ENCODE data around the gene ATG9A. TPM values are rescaled to one million over a fixed set of nuclear protein-coding genes. Genes with fewer than 3 reads are reported as not detected.
A peak's percentile ranks its signal among the peaks of the same experiment; 100 is the strongest.

The ATG9A gene
- total RNA-seq, 1 donor from 2014 or later = 62.4 TPM

- H3K27me3 ChIP-seq = no peaks in the 10 kb centered on the region
- intact Hi-C loops (cut with DNase I) = no loop called here
- peaks cover 16% of the 10 kb centered on the region for H3K4me1 ChIP-seq
- TF ChIP-seq CTCF (IDR thresholded peaks at IDR 0.05) (no peak), POLR2AphosphoS5 (IDR thresholded peaks at IDR 0.05; ENCODE audit: insufficient read depth in 1 of 2, low read depth in 1 of 2) (no peak), POLR2A (IDR thresholded peaks at IDR 0.05) (no peak)
- DNase-seq (ENCODE audit: extremely low spot score in 2 of 2) = peak in 1 of 2 donors; percentile 85
- peaks cover 0 to 30% of the 10 kb centered on the region in 2 donors for H3K36me3 ChIP-seq
- H3K9me3 ChIP-seq = no peaks in the 10 kb centered on the region
- peak overlapping the region; percentile 81 for H3K27ac ChIP-seq
- no peak overlapping the region for H3K4me3 ChIP-seq
Measured at GRCh38 chr2:219172231-219173154, 56.9 kb downstream of the ATG9A start.

DNA sequence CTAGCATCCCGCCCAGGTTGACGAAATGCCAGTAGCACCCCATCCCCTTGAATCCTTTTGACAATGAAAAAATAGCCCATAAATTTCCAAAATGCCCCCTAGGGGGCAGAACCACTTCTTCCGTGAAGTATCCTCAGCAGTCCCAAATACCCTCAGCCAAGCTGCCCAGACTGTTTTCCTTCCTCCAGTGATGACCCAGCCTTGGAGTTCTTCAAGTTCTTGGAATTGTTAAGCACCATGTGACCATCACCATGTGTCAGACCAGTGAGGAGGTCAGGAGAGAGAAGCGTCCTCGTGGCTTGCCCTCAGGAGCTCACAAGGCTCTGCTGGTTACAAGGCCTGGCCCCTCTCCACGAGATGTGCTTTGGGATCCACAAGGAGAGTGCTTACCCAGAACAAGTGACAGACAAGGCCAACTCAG is 58.2 kb downstream of the ATG9A start:
- no peaks in the 10 kb centered on the region for H3K9me3 ChIP-seq
- intact Hi-C loops (cut with DNase I) = no loop called here
- peak in 1 of 2 donors; percentile 92 for DNase-seq (ENCODE audit: extremely low spot score in 2 of 2)
- peaks cover 0 to 30% of the 10 kb centered on the region in 2 donors for H3K36me3 ChIP-seq
- peaks cover 16% of the 10 kb centered on the region for H3K4me1 ChIP-seq
- H3K27me3 ChIP-seq = no peaks in the 10 kb centered on the region
- H3K27ac ChIP-seq = peak overlapping the region; percentile 81
- no peak overlapping the region for H3K4me3 ChIP-seq
- TF ChIP-seq POLR2A (IDR thresholded peaks at IDR 0.05) (no peak), CTCF (IDR thresholded peaks at IDR 0.05) (peak; percentile 63 to 67 (median 65)), POLR2AphosphoS5 (IDR thresholded peaks at IDR 0.05; ENCODE audit: insufficient read depth in 1 of 2, low read depth in 1 of 2) (peak; percentile 58 to 77)

DNA sequence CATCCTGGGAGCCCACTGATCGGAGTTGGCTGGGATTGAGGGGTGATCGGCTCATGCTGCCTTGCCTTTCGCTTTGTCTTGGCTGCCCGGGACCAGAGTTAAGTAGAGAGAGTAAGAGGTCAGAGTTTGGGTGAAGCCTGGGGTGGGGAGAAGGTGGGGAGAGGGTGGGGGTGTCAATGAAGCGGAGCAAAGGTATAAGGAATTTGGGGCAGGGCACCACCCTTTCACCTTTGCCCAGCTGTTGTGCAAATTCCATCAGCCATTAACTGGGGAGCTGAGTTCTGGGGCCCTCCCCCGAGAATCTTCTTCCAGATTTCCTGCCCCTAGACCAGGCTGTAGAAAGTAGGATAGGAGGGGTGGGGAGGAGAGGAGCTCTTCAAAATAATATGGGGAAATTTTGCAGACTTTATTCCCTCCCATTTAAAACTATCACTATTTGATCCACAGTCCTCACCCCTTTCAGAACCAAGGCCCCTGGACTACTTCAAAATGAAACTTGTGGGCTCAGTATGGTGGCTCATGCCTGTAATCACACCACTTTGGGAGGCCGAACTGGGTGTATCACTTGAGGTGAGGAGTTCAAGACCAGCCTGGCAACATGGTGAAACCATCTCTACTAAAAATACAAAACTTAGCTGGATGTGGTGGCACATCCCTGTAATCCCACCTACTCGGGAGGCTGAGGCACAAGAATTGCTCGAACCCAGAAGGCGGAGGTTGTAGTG is 59.3 kb downstream of the ATG9A start, which contains the start of gene SLC23A3:
SLC23A3 (minus strand) TSS at position 100 of the 725 bp plus-strand sequence; CDS start at position 55, 45 bp downstream.
- peak within 1 kb of the TSS; percentile 81 for H3K27ac ChIP-seq
- no peak within 1 kb of the TSS for H3K4me3 ChIP-seq
- DNase-seq (ENCODE audit: extremely low spot score in 2 of 2) = peak in 1 of 2 donors; percentile 27
- H3K4me1 ChIP-seq = peaks cover 5% of the 10 kb centered on the region
- H3K36me3 ChIP-seq = peaks cover 0 to 27% of the 10 kb centered on the region in 2 donors
- intact Hi-C loops (cut with DNase I) = loop anchor here (5.0 to 10.0 kb wide), 2 partner anchors 127 to 215 kb away; partner anchors contain the start of gene DNPEP
- no peaks in the 10 kb centered on the region for H3K9me3 ChIP-seq
- H3K27me3 ChIP-seq = no peaks in the 10 kb centered on the region
- TF ChIP-seq CTCF (IDR thresholded peaks at IDR 0.05) = no peak
- no peak for TF ChIP-seq POLR2A (IDR thresholded peaks at IDR 0.05)
- TF ChIP-seq POLR2AphosphoS5 (IDR thresholded peaks at IDR 0.05; ENCODE audit: insufficient read depth in 1 of 2, low read depth in 1 of 2) = no peak

Other genes starting within 250 kb of the ATG9A start
- gene FEV, start 244.5 kb downstream of the ATG9A start, total RNA-seq = not detected
- not detected for gene CRYBA2, start 236.2 kb downstream of the ATG9A start, total RNA-seq
- gene CFAP65, start 188.1 kb downstream of the ATG9A start, total RNA-seq = not detected
- not detected for gene IHH, start 168.7 kb downstream of the ATG9A start, total RNA-seq
- 17.7 TPM for gene NHEJ1, start 68.8 kb downstream of the ATG9A start, total RNA-seq
- 5.4 TPM for gene SLC23A3, start 59.6 kb downstream of the ATG9A start, total RNA-seq
- gene CNPPD1, start 52.7 kb downstream of the ATG9A start, total RNA-seq = 32.2 TPM
- gene RETREG2, start 51.4 kb downstream of the ATG9A start, total RNA-seq = 43.7 TPM
- 52.1 TPM for gene ZFAND2B, start 22.9 kb downstream of the ATG9A start, total RNA-seq
- 23.8 TPM for gene ABCB6, start 10.7 kb downstream of the ATG9A start, total RNA-seq
- gene ANKZF1, start 170 bp upstream of the ATG9A start, total RNA-seq = 98.7 TPM
- 22.8 TPM for gene GLB1L, start 15.8 kb upstream of the ATG9A start, total RNA-seq
- gene STK16, start 15.8 kb upstream of the ATG9A start, total RNA-seq = 12.8 TPM
- gene TUBA4B, start 23.6 kb upstream of the ATG9A start, total RNA-seq = not detected
- 122 TPM for gene TUBA4A, start 24.3 kb upstream of the ATG9A start, total RNA-seq
- 92.8 TPM for gene DNAJB2, start 49.7 kb upstream of the ATG9A start, total RNA-seq
- gene PTPRN, start 79.8 kb upstream of the ATG9A start, total RNA-seq = 7.6 TPM
- not detected for gene RESP18, start 103.1 kb upstream of the ATG9A start, total RNA-seq
- 62.9 TPM for gene DNPEP, start 158.3 kb upstream of the ATG9A start, total RNA-seq
- gene DES, start 188.7 kb upstream of the ATG9A start, total RNA-seq = 883 TPM
- 28.2 TPM for gene SPEG, start 205.2 kb upstream of the ATG9A start, total RNA-seq

All from vagina (tissue), 2 donors.